Dermis microvascular lymphatic vessel endothelial cell (primary cell): ENCODE data around the gene PSEN1. TPM values are rescaled to one million over a fixed set of nuclear protein-coding genes. Genes with fewer than 3 reads are reported as not detected.

ENCODE experiments used
- DNase-seq, 2 donors: peaks; one replicate each; pipeline versions ENCODE4 v3.0.0 to v3.0.0-alpha.2; 2010; ENCODE audit warnings: low read depth in 2 of 2
- total RNA-seq: library from RNA; depleted of rRNA; stranded (reverse); fragments of >200 nt; gene quantifications from 2 replicates; pipeline ENCODE4 v1.2.1, GENCODE V29; 2014

The PSEN1 gene
- total RNA-seq, 1 donor from 2014 or later: 32.0 TPM

DNA sequence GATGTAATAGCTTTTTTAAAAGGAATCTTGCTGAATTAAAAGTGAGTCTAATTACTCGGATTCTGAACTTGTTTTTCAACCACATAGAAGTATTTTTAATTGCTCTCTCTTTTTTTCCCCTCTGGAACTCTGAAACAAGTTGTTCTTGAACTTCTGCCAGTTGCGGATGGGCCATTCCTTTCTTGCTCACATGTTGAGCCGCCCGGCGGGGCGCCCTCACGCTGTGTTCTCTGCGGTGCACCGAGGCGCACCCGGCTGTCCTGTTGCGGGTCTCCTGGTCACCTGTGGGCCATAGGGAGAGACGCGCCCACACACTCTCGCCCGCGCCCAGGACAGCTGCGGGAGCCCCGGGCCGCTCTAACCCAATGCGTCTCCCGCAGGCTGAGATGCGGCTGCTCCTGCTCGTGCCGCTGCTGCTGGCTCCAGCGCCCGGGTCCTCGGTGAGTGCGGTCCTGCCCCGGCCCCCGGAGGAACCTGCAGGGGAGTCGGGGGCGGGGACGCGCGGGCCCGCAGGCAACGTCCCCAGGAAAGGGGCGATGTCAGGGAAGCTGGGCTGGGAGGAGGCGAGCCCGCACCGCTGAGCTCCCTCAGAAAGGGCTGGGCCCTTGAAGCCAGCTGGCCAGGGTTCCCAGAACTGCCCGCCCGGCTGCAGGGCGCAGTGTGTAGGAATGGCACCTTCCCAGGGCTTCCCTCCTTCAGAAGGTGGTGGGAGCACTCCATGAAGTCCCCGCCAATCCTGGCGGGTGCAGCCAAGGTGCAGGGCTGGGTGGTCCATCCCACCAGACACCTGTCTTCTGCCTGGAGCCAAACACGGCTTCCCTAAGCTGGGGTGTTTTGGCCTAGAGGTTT lies 103.3 kb downstream of the PSEN1 start:
- peak in 1 of 2 donors; percentile 64 for DNase-seq

DNA sequence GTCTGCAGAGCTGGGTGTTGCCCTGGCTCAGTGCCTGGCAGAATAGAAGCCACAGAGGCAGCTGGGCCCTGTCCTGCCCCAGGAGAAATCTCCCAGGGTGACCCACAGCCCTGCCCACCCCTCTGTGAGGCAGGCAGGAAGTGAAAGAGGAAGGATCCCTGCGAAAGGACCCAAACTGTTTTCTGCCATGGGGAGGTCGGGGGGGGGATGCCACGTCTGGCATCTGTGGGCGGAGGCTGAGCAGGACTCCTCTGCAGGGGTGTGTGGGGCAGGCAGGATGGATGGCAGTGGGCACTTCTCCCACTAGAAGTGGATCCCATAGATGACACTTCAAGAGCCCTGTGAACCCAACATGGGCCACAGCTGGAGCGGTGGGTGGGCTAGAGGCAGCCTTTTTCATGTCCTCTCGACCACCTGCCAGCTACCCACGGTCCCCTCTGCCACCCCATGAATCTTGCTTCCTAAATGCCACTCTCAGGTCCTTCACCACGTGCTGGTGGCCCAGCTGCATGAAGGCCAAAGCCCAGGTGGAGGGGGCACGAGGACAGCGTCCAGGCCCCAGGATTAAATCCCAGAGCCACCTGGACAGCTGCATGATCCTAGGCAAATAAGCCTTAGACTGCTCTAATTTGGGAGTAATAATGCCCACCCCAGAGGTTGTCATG lies 104.6 kb downstream of the PSEN1 start:
- DNase-seq: no peak

DNA sequence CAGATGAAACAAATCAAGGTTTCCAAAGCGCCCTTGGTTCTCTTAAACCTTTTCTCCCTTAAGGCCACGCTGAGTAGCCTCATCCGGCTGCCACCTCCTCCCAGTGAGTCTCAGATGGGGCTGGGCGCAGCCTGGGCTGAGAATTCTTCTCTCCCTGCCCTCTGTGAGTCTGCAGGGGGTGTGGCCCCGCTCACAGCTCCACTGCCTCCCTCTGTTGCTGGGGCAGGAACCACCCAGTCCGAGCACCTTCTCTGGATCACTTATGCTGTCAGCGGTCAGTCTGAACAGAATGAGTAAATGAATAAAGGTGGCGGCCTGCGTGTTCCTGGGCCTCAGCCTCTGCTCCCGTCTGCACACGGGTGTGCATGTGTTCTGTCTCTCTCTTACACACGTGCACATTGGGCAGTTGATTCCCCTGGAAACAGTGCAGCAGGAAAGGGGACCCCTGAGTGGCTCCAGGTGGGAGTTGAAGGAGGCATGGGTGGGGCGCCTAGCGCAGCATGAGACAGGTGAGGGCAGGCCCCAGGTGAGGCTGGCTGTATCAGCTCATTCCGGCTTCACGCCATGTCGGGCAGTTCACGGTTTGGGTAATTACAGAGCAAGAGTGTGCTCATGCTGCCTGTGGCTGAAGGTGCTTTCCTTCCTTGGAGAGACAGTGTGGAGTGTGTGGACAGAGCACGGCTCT lies 105.3 kb downstream of the PSEN1 start:
- no peak for DNase-seq

DNA sequence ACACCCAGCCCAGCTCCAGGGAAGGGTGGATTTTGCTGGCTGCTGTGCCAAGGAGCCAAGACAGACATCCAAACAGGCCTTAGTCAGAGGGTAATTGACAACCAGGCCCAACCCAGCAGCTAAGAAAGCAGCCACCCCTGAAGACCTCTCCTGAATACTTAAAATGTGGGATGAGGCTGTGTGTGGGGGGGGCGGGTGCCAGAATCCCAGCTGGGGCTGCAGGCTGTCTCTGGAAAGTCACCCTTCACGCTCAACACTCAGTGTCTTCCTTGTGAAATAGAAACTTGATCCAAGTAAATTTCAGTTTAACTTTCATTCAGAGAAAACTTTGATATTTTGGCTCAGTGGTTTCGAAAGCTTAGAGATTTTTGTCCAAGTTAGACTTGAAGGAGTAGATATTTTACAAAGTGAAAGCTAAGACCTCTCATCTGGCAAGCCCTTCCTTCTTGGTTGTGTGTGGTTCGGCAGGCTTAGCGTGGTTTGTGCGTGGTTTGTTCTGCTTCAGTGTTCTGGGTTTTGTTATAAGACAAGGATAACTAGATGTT lies 106.1 kb downstream of the PSEN1 start:
- no peak for DNase-seq

DNA sequence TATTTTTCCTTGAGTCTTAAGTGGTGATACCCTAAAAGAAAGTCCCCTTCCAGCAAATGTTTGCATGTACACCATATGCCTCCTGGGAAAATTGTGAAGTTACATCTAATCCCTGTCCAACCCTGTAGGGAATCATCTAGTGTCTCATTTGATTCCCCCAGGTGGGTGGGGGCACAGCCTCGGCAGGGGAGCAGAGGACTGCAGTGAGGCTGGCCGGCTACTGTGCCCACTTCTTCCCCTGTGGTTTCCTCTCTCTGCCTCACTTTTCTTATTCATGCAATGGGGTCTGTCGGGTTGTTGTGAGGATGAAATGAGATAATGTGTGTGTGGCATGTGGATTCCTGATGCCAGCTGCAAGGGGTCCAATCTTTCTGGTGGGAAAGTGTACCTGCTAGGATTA lies 107.0 kb downstream of the PSEN1 start:
- no peak for DNase-seq

DNA sequence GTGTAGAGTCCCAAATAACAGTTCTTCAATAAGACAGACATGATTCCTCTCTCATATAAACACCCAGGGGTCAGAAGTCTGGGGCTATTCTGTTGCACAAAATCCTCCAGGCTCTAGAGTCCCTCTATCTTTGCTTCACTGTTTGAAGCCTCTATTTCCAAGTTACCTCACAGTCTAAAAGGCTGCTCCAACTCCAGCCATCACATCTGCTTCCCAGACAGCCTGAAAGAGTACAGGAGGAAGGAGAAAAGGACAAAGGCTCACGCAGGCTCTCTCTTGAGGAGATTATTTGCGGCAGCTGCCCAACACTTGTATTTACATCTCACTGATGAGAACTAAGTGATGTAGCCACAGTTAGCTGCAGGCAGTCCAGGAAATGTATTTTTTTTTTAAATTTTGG lies 107.4 kb downstream of the PSEN1 start:
- no peak for DNase-seq

DNA sequence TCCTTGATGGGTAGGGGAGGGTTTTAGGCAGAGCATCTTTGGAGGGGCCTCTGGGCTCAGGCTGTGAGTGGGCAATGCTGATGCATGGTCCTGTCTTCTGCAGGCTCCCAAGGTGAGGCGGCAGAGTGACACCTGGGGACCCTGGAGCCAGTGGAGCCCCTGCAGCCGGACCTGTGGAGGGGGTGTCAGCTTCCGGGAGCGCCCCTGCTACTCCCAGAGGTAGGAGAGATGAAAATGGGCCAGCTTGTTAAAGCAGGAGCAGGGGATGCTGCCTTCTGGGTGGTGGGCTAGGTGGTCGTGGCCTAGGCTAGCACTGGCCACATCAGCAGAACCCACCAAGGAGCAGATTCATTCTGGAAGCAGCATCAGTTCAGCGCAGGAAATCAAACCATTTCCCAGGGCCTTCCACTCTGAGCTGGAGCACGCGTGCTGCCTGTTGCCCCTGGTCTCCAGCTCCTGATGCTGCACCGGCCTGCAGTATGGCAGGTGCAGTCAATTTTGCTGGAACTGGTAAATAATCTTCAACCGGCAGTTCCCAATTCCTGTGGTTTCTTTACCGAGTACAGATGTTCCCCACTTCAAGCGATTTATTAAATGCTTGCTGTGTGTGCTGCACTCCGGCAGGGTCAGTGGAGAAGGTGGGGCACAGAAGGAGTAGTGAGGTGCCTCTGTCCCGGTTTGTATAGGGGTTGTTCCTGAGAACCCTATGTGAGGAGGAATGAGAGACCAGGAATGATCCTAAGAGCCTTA lies 108.4 kb downstream of the PSEN1 start:
- no peak for DNase-seq

DNA sequence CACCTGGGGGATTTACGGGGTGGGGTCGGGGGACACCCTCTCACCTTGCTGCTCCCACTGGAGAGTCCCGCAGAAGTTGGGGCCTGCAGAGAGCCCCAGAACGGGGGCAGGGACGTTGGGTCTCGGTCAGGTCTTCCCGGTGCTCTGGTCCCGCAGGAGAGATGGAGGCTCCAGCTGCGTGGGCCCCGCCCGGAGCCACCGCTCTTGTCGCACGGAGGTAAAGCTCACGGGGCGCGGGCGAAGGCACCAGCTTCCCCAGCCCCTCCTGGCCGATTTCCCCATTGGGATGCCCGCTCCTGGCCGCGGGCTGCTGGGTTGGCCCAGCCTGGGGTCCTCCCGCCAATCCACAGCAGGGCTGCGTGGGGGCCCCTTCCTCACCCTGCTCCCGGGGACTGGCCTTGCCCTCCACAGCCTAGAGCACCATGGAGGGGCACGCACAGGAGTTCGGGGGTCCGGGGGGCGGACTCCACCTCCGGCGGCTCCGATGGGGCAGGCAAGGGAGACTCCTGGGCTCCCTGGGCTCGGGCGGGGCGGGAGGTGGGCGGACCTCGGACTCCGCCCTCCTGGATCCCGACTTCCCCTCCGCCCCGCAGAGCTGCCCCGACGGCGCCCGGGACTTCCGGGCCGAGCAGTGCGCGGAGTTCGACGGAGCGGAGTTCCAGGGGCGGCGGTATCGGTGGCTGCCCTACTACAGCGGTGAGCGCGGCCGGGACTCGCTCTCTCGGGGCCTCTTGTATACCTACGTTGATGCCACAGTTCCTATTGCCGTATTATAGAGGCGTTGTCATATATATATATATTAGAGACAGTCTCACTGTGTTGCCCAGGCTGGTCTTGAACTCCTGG lies 109.4 kb downstream of the PSEN1 start:
- DNase-seq: peak in 1 of 2 donors; percentile 54

DNA sequence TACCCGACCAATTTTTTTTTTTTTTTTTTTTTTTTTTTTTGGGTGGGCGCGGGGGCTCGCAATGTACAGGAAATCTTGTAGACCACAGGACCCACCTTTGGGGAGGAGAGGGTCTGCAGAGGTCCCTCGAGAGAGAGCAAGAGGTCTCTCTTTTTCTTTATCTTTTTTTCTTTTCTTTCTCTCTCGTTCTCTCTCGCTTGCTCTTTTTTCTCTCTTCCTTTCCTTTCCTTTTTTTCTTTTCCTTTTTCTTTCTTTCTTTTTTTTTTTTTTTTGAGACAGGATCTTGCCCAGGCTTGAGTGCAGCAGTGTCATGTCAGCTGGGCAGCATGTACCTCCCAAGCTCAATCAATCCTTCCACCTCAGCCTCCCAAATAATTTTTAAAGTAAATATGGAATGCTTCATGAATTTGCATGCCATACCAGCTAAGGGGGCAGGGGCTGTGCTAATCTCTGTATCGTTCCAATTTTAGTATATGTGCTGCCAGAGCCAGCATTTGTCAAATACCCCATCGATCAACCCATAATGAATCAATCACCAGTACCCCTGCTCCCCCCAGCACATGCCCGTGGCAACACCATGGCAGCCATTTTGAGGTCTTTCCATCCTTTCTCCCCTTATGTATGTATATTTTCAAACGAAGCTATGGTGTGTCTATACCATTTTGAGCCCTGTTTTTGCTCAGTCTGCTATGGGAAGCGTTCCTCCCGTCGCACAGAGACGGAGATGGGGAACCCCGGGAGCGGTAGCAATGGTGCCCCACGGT lies 110.3 kb downstream of the PSEN1 start:
- no peak for DNase-seq

DNA sequence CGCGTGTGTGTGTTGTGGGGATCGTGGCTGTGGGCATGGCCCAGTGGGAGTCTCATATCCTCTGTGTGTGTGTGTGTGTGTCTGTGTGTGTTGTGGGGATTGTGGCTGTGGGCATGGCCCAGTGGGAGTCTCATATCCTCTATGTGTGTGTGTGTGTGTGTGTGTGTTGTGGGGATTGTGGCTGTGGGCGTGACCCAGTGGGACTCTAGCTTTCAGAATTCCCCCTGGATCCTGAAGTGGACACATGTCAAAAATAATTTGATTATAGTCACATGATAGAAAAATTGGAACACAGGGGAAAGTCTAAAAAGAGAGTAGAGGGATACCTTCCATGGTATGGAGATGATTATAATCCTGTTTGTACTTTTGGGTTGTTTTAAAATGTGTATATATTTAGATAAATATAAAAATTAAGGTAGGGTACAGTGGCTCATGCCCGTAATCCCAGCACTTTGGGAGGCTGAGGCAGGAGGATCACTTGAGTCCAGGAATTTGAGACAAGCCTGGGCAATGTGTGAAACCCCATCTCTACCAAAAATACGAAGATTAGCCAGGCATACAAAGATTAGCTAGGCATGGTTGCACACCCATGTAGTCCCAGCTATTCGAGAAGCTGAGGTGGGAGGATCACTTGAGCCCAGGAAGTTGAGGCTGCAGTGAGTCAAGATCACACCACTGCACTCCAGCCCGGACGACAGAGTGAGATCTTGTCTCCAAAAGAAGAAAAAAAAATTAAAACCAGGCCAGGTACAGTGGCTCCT lies 112.0 kb downstream of the PSEN1 start:
- DNase-seq: no peak

DNA sequence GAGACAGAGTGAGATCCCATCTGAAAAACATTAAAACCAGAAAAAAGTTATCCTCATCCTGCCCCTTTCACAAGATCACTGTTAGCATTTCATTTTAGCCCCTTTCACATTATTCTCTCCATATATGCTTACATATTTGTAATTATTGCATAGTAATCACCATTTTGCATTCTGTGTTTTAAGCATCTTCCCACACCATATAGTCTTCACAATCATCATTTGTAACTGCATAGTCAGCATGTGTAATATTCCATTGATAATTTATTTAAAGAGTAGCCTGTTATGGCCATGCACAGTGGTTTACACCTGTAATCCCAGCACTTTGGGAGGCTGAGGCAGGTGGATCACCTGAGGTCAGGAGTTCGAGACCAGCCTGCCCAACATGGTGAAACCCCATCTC lies 112.8 kb downstream of the PSEN1 start:
- no peak for DNase-seq

DNA sequence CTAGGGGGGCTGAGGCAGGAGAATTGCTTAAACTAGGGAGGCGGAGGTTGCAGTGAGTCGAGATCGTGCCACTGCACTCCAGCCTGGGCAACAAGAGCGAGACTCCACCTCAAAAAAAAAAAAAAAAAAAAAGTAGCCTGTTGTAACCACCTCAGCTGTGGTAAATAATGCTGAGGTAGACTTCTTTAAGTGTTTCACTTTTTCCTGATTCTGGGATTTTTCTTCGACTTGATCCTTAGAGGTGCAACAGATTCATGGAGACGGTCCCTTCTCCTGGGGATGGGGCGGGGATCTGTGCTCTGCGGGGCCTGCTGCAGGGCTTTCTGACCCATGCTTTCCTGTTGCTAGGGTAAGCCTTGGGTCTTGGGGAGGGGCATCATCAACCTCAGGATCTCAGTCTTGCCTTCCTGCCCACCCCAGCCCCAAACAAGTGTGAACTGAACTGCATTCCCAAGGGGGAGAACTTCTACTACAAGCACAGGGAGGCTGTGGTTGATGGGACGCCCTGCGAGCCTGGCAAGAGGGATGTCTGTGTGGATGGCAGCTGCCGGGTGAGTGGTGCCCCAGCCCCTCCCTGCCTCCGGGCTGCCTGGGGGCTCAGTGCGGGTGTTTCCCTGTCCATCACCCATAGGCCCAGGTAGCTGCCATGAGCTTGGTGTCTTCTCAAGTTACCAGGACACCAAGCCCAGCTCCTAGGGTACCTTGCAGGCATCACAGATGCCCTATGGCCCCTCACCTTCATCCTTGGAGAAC lies 113.4 kb downstream of the PSEN1 start:
- DNase-seq: no peak

DNA sequence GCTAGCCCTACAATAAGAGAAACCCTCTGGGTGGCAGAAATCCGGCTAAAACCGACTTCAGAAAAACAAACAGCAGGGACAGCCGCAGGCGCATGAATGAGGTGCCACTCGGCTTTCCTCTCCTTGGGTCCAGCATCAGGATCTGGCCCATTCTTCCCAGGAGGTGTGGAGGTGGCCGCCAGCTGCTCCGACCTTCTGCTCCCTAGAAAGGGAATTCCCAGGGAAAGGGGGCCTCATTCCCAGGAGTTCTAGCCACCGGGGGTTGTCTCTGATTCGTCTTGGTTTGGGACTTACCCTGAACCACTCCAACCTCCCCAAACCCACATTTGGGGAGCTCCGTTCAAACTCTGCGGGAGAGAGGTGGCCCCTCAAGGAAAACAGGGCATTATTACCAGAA lies 114.0 kb downstream of the PSEN1 start:
- no peak for DNase-seq

DNA sequence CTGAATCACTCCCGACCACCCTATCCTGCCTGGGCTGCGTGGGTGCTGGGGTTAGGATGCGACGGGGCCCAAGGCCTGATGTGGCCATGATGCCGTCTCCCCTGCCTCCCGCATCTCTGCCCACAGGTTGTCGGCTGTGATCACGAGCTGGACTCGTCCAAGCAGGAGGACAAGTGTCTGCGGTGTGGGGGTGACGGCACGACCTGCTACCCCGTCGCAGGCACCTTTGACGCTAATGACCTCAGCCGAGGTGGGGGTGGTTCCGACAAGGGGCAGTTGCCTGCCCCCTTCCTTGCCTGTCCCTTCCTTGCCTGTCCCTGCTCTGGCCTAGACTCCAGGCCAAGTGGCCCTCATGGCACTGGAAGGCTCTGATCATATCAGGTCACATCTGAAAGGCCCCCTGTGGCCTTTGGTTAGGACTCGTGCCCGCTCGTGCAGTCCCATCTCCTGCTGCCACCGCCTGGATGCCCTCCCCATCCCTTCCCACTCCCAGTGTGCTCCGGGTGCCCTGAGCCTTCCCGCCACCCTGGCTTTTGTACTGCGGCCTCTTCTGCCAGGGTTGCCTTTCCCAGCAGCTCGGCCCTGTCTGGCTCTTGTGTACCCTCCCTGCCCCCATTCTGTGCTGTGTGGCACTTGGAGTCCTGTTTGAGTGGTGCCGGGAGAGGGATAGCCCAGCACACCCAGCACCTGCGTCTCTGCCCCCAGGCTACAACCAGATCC lies 114.6 kb downstream of the PSEN1 start:
- no peak for DNase-seq

DNA sequence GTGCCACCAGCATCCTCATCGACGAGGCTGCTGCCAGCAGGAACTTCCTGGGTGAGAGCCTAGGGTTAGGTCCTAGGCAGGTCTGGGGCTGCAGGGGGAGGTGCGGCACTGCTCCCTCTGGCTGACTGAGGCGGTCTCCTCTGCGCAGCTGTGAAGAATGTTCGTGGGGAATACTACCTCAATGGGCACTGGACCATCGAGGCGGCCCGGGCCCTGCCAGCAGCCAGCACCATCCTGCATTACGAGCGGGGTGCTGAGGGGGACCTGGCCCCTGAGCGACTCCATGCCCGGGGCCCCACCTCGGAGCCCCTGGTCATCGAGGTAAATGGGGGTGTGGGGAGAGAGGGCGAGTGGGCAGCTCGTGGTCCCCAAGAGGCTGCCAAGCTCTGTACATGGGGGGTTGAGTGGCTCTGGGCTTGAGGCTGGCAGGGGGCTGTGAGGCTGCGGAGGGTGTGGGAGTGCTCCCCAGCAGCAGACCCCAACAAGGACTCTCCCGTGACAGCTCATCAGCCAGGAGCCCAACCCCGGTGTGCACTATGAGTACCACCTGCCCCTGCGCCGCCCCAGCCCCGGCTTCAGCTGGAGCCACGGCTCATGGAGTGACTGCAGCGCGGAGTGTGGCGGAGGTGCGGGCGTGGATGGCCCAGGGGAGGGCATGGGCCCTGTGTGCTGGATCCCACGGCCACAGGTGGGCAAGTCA lies 115.4 kb downstream of the PSEN1 start:
- DNase-seq: no peak

DNA sequence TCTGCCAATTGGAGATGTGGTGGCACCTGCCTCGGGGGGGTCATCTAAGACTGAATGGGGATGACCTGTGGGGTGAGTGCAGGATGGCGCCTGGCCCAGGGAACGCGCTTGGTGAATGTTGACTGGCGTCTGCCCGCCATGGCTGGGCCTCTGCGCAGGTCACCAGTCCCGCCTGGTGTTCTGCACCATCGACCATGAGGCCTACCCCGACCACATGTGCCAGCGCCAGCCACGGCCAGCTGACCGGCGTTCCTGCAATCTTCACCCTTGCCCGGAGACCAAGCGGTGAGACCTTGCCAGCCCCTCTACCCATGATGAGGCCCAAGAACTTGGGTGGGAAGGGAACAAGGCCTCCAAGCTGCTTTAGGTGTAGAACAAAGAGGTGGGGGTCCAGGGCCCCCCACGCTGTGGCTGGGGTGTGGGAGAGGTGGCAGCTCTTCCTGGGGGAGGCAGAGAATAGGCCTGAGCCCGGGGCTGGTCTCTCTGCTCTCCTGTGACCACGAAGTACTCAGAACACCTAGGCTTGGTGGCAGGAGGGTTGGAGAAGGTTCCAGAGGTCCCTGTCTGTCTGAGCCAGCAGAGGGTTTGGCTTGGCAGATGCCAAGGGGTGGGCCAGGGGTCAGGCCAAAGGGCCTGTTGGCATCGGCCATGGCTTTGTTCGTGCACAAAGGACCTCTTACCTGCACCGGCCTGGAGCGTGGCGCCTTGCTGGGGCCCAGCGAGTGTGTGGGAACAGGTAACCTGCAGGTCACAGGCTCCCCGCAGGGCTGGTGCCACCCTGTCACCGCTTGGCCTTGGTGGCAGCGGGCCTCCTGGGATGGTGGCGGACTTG lies 116.4 kb downstream of the PSEN1 start:
- no peak for DNase-seq
